K562 (cell line): Measurements from ENCODE around the gene OSBPL3. TPM values are rescaled to one million over a fixed set of nuclear protein-coding genes. Genes with fewer than 3 reads are reported as not detected.

Source experiments
- ATF1 ChIP-seq, 2 experiments: fragments of 450-650 bp in 1 of 2; IDR thresholded peaks; 2 replicates each; pipeline ENCODE4 v1.6.1; 2016; ENCODE audit warnings: missing compliant biosample characterization in 1 of 2, missing genetic modification characterization in 1 of 2
- MCM2 ChIP-seq: fragments of 450-650 bp; IDR thresholded peaks from 2 replicates; pipeline ENCODE4 v1.6.1; 2017; ENCODE audit warnings: low read depth, mild to moderate bottlenecking
- PHTF2 ChIP-seq: fragments of 250-450 bp; sonication (Bioruptor Pico); IDR thresholded peaks from 2 replicates; pipeline ENCODE4 v1.5.0; 2021; ENCODE audit warnings: mild to moderate bottlenecking
- SETDB1 ChIP-seq: IDR thresholded peaks from one replicate; pipeline ENCODE4 v1.6.1; 2012; ENCODE audit warnings: low read length, control low read depth, inconsistent platforms
- TCF3 ChIP-seq: sonication (generic); formaldehyde crosslinking; IDR thresholded peaks from 2 replicates; pipeline ENCODE4 v1.4.0; 2020; ENCODE audit warnings: mild to moderate bottlenecking, missing genetic modification reagents
- YY1 ChIP-seq, 3 experiments: IDR thresholded peaks; 2 replicates each; pipeline ENCODE4 v1.6.1; 2011; ENCODE audit warnings: low read length in 2 of 3, mild to moderate bottlenecking in 2 of 3, moderate library complexity in 2 of 3, borderline replicate concordance in 1 of 3, control low read depth in 1 of 3, low read depth in 1 of 3; ENCODE audit not compliant: insufficient read depth in 3 of 3, insufficient replicate concordance in 2 of 3, control insufficient read depth in 1 of 3, insufficient read length in 1 of 3; ENCODE audit errors: extremely low read depth in 1 of 3
- ZNF121 ChIP-seq: sonication (generic); formaldehyde crosslinking; conservative IDR thresholded peaks from 2 replicates; pipeline ENCODE4 v1.8.0; 2022; ENCODE audit warnings: missing genetic modification reagents
- ZNF696 ChIP-seq: fragments of 250-450 bp; sonication (Bioruptor Pico); conservative IDR thresholded peaks from 2 replicates; pipeline ENCODE4 v1.4.0; 2020; ENCODE audit warnings: mild to moderate bottlenecking, moderate library complexity
- polyA plus RNA-seq, 8 experiments: library from polyadenylated mRNA; depleted of rRNA in 4 of 8; stranded (reverse) in 5 of 8; unstranded in 3 of 8; fragments of >200 nt; fragmentation: Nextera tagmentation in 2 of 8; fragmentation: Illumina TruSeq in 1 of 8; extraction: Ambion mirVana in 2 of 8; extraction: Trizol in 1 of 8; gene quantifications; 2 replicates each; pipeline versions ENCODE4 v1.2.1 to v1.2.3, GENCODE V29; 2011 to 2014; ENCODE audit warnings: inconsistent platforms in 1 of 8, missing spikeins in 1 of 8
- total RNA-seq, 7 experiments: library from RNA; depleted of rRNA in 6 of 7; stranded (reverse); fragments of >200 nt in 6 of 7; fragmentation: Illumina TruSeq in 2 of 7; extraction: Trizol in 2 of 7; gene quantifications; 2 replicates each; pipeline versions ENCODE4 v1.2.1 to v1.2.3, GENCODE V29; 2011 to 2021; ENCODE audit warnings: low replicate concordance in 1 of 7
- TF ChIP-seq, protein P1 (sequence below), 2 experiments: IDR thresholded peaks; 2 replicates each; pipeline ENCODE4 v1.6.1; 2012; ENCODE audit warnings: improper control_type of control experiment in 2 of 2, low read depth in 2 of 2, low read length in 2 of 2, borderline replicate concordance in 1 of 2
- TF ChIP-seq, protein P2 (sequence below): fragments of 450-650 bp; formaldehyde crosslinking; IDR thresholded peaks from 2 replicates; pipeline ENCODE4 v1.4.0; 2022; ENCODE audit warnings: mild to moderate bottlenecking, moderate library complexity

Gene OSBPL3
- total and polyA plus RNA-seq, 9 of the 15 experiments (the other 6 are each of a cell fraction or from before 2014, with no cell fraction given), result 4.8 to 37.2 (median 26.5) TPM

DNA sequence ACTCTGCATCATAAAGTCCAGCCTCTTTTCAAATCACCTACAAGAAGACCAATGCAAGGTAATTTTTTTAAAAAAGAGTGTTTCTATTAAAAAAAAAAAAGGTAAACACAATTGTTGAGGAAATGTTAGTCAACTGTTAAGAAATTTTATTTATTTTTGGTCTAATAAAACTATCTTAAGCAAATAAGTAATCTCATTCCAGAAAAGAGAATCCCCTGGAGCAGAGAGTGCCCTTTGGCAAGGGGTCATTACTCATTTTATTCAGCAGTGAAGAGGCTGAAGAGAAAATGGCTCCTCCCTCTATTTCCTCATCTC lies 159.3 kb downstream of the OSBPL3 start (continued):
- TF ChIP-seq YY1 (IDR thresholded peaks at IDR 0.05; ENCODE audit: borderline replicate concordance in 1 of 3, control insufficient read depth in 1 of 3, extremely low read depth in 1 of 3, insufficient read depth in 3 of 3, insufficient read length in 1 of 3, insufficient replicate concordance in 2 of 3, low read depth in 1 of 3, low read length in 2 of 3) (peak in 1 of 3 experiments; percentile 58), TCF3 (CRISPR knock-in tag) (no peak), ATF1 (CRISPR knock-in tag; IDR thresholded peaks at IDR 0.05) (no peak), ATF1 (tag; IDR thresholded peaks at IDR 0.05) (no peak), MCM2 (no peak), ZNF121 (CRISPR knock-in tag) (no peak), ZNF696 (no peak), SETDB1 (no peak), PHTF2 (CRISPR knock-in tag) (no peak)
- TF ChIP-seq, protein P1, sequence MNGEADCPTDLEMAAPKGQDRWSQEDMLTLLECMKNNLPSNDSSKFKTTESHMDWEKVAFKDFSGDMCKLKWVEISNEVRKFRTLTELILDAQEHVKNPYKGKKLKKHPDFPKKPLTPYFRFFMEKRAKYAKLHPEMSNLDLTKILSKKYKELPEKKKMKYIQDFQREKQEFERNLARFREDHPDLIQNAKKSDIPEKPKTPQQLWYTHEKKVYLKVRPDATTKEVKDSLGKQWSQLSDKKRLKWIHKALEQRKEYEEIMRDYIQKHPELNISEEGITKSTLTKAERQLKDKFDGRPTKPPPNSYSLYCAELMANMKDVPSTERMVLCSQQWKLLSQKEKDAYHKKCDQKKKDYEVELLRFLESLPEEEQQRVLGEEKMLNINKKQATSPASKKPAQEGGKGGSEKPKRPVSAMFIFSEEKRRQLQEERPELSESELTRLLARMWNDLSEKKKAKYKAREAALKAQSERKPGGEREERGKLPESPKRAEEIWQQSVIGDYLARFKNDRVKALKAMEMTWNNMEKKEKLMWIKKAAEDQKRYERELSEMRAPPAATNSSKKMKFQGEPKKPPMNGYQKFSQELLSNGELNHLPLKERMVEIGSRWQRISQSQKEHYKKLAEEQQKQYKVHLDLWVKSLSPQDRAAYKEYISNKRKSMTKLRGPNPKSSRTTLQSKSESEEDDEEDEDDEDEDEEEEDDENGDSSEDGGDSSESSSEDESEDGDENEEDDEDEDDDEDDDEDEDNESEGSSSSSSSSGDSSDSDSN (IDR thresholded peaks at IDR 0.05; ENCODE audit: borderline replicate concordance in 1 of 2, low read depth in 2 of 2, low read length in 2 of 2), result no peak
- TF ChIP-seq, protein P2, sequence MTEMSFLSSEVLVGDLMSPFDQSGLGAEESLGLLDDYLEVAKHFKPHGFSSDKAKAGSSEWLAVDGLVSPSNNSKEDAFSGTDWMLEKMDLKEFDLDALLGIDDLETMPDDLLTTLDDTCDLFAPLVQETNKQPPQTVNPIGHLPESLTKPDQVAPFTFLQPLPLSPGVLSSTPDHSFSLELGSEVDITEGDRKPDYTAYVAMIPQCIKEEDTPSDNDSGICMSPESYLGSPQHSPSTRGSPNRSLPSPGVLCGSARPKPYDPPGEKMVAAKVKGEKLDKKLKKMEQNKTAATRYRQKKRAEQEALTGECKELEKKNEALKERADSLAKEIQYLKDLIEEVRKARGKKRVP (CRISPR knock-in tag), result no peak
